Epithelial cell of proximal tubule (primary cell): Measurements from ENCODE around the gene GADD45B. TPM values are rescaled to one million over a fixed set of nuclear protein-coding genes. Genes with fewer than 3 reads are reported as not detected.
"Not testable (repeated sequence)": the region's sequence is repeated elsewhere in the genome, so short reads cannot be mapped to it uniquely, and the experiment has no call there.

ENCODE experiments used
- DNase-seq: peaks from one replicate; pipeline ENCODE4 v3.0.0-alpha.2; 2011; ENCODE audit warnings: low read depth
- H3K4me3 ChIP-seq: 2 replicates; pipeline ENCODE4 v1.5.1; 2011; ENCODE audit warnings: low read depth, mild to moderate bottlenecking, low read length
- CTCF ChIP-seq: conservative IDR thresholded peaks from 2 replicates; pipeline ENCODE4 v1.5.1; 2012; ENCODE audit warnings: low read depth, mild to moderate bottlenecking, low read length
- total RNA-seq: library from RNA; depleted of rRNA; stranded (reverse); fragments of >200 nt; gene quantifications from 2 replicates; pipeline ENCODE4 v1.2.3, GENCODE V29; 2015

Gene GADD45B
- total RNA-seq, 1 donor from 2014 or later = 29.2 TPM

GRCh38 chr19:2454199-2454961 is 21.5 kb upstream of the GADD45B start:
- TF ChIP-seq CTCF = no peak
- no peak for DNase-seq
- H3K4me3 ChIP-seq = no peak overlapping the region

- no peak for DNase-seq
- no peak for TF ChIP-seq CTCF
- H3K4me3 ChIP-seq = peak overlapping the region; percentile 95
Observed at GRCh38 chr19:2454962-2455850, 20.7 kb upstream of the GADD45B start.

GRCh38 chr19:2455851-2456570 is 19.9 kb upstream of the GADD45B start:
- peak overlapping the region; percentile 95 for H3K4me3 ChIP-seq
- DNase-seq = no peak
- no peak for TF ChIP-seq CTCF

- DNase-seq = no peak
- no peak for TF ChIP-seq CTCF
- H3K4me3 ChIP-seq = peak overlapping the region; percentile 42
Observed at GRCh38 chr19:2457394-2458037, 18.4 kb upstream of the GADD45B start.

GRCh38 chr19:2458054-2458453 is 17.9 kb upstream of the GADD45B start:
- TF ChIP-seq CTCF = no peak
- no peak for DNase-seq

GRCh38 chr19:2458776-2459175 is 17.2 kb upstream of the GADD45B start:
- DNase-seq, H3K4me3 ChIP-seq: not testable (repeated sequence)

More at GRCh38 chr19:2458054-2458453, 17.9 kb upstream of the GADD45B start:
- H3K4me3 ChIP-seq = no peak overlapping the region

- no peak for DNase-seq
- no peak for TF ChIP-seq CTCF
- no peak overlapping the region for H3K4me3 ChIP-seq
Observed at GRCh38 chr19:2460245-2460644, 15.7 kb upstream of the GADD45B start.
